HG02798 (cell line): ENCODE data around the gene TIMM22.
"Not testable (repeated sequence)": the region's sequence is repeated elsewhere in the genome, so short reads cannot be mapped to it uniquely, and the experiment has no call there.

Source experiments
- ATAC-seq: cut with Tn5 transposase; IDR thresholded peaks from one replicate; pipeline ENCODE4 v1.9.1; 2021; ENCODE audit warnings: mild to moderate bottlenecking; ENCODE audit not compliant: unreplicated experiment, poor library complexity

The TIMM22 gene

DNA sequence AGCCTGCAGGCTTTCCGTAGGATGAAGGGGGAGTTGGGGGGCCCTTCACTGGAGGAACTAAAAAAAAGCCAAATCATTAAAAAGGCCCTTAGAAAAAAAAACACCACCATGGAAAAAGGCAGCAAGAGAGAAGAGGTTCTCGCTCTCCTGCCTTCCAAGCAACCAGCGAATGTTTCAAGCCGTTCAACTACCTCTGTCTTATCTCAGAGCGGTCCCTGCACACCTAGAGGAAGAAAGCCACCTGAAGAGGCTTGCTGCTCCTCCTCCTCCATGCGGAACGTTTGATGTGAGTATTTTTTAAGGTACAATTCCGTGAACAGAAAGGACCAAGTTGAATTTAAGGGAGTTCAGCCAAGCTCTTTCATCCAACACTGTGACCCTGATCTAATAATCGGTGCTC lies 26.6 kb upstream of the TIMM22 start:
- no peak for ATAC-seq

DNA sequence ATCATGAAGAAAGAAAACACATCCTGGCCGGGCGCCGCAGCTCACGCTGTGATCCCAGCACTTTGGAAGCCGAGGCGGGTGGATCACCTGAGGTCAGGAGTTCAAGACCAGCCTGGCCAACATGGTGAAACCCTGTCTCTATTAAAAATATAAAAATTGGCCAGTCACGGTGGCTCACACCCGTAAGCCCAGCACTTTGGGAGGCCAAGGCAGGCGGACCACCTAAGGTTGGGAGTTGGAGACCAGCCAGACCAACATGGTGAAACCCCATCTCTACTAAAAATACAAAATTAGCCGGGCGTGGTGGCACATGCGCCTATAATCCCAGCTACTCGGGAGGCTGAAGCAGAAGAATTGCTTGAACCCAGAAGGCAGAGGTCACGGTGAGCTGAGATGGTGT lies 25.1 kb upstream of the TIMM22 start:
- not testable (repeated sequence) for ATAC-seq

DNA sequence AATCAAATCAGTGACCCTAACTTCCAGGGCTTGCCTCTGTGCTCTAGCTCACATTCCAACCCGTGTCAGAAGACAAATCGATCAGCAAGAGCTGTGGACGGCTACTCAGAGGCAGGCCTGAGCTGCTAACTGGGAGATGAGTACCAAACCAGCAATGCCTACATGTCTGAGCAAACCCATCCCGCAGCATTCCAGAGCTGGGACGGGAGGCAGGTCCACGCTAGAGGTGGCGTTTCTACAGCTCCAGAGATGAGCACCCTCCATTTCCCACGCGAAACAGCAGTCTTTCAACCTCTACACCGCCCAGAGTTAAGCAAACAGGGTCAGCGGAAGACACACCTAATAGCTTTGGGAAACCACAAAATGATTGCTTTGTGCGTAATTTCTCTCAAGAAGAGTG lies 23.9 kb upstream of the TIMM22 start:
- ATAC-seq, result no peak

DNA sequence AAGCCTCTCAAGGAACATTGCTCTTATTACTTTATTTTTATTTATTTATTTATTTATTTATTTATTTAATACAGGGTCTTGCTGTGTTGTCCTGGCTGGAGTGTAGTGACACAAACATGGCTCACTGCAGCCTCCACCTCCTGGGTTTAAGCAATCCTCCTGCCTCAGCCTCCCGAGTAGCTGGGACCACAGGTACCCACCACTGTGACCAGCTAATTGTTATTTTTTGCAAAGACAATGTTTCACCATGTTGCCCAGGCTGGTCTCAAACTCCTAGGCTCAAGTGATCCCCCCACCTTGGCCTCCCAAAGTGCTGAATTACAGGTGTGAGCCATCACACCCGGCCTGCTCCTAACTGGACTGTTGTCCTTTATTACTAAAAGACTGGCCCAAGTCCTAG lies 22.2 kb upstream of the TIMM22 start:
- ATAC-seq, result not testable (repeated sequence)

- no peak for ATAC-seq
Observed at GRCh38 chr17:975371-975915, 21.5 kb upstream of the TIMM22 start.

DNA sequence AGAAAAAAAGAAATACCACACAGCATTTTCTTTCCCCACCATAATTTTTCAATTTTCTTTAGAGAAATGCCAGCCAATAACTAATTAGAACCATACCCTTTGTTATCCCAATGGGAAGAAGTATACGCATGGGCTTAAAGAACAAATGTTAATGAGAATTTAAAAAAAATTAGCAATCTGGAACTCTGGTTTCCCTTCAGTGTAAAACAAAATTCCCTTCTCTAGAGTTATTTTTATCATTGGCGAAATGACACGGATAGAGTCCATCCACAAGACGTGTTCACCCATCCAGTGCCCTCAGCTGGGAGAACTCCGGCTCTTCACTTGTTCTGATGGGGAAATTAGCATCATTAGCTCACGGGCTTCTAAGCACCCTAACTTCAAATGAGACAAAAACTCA lies 20.6 kb upstream of the TIMM22 start:
- ATAC-seq, result no peak

DNA sequence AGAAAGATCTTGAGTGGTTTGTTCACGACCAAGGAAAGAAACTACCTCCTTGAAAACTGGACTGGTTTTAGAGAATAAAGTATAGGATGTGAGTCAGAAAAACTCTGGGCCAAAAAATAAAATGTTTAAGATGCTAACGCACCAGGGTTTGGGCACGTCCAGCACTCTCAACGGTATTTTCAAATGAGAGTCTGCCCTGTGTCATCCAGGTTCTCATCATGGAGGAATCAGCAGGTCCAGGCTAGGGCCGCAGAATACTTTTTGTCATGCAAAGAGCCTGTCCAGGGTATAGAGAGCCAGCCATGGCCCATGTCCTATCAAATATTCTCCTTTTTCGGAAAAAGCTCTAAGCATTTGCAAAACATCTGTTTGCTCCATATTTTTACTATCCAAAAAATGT lies 19.8 kb upstream of the TIMM22 start:
- ATAC-seq, result no peak

GRCh38 chr17:978103-979093 lies 18.5 kb upstream of the TIMM22 start:
- no peak for ATAC-seq

DNA sequence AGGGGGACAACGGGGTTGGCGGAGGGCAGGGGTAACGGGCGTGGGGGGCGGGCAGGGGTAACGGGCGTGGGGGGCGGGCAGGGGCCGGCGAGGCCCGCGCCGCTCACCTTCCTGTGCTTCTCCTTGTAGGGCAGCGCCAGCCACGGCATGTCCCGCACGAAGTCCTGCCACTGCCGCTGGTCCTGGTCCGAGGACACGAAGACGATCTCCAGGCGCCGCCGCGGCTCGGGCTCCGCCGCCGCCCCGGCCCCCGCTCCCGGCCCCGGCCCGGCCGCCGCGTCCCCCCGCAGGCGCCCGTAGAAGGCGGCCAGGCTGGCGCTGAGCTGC lies 17.8 kb upstream of the TIMM22 start:
- ATAC-seq, result no peak

GRCh38 chr17:979539-980405 lies 17.2 kb upstream of the TIMM22 start, which contains the start of gene NXN:
TSS of gene NXN (minus strand) at chr17:979776.
- ATAC-seq, result peak; percentile 75

DNA sequence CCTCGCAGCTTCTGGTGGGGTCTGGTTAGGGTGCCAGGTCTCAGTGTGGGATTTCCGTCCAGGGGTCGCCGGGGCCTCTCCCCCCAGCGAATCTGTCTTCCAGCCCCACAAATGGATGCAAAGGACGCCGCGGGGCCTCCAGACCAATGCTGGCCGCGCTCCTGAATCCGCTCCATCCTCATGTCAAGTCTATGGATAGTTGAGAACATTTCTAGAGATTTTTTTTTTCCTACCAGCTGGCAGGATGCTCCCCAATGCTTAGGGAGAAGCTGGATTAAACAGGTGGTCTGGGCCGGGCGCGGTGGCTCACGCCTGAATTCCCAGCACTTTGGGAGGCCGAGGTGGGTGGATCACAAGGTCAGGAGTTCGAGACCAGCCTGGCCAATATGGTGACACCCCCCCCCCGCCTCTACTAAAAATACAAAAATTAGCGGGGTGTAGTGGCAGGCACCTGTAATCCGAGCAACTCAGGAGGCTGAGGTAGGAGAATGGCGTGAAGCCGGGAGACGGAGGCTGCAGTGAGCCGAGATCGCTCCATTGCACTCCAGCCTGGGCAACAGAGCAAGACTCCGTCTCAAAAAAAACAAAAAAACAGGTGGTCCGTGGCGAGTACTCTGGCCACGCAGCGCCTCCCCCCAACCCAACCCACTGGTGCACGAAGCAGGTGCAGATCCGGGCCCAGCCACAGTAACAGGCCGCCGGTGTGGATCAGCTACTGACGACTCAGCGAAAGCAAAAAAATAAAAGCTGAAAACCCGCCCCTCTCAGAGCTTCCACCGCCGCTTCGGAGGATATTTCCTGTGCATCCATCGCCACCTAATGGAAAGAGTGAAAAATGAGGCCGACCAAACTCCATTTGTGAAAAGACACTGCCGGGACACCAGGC lies 16.3 kb upstream of the TIMM22 start:
- ATAC-seq, result peak; percentile 47

DNA sequence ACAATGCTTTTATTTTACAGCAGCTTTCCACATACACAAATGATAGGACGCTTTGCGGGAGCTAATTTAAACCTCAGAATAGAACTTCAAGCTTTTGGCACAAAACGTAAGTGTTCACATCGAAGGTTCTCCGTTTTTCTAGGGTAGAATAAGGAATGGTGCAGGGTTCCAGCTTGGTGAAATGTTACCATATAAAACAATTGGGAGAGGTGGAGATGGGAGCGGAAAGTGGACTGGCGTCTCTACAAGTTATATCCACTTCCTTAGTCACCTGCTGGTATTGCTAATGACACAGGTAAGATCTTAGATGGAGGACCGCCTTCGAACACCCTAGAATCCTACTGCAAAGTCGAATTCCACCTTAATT lies 15.7 kb upstream of the TIMM22 start:
- no peak for ATAC-seq

DNA sequence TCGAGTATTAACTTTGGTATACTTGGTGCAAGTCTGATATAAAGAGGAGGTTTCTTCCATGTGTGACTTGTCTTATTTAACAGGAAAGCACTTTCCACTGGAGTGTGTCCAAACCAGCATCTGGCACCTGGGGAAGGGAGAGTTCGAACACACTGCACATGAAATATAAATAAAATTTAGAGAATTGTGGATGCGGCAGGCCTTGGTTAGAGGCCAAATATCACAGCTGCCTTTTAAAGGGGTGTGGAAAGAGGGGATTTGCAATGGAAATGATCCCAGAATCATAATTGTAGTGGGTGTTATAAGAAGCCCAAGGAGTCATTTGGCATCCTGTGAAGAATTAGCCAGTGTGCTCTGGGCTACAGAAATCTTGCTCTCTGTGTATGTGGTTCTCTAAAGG lies 13.0 kb upstream of the TIMM22 start:
- no peak for ATAC-seq

DNA sequence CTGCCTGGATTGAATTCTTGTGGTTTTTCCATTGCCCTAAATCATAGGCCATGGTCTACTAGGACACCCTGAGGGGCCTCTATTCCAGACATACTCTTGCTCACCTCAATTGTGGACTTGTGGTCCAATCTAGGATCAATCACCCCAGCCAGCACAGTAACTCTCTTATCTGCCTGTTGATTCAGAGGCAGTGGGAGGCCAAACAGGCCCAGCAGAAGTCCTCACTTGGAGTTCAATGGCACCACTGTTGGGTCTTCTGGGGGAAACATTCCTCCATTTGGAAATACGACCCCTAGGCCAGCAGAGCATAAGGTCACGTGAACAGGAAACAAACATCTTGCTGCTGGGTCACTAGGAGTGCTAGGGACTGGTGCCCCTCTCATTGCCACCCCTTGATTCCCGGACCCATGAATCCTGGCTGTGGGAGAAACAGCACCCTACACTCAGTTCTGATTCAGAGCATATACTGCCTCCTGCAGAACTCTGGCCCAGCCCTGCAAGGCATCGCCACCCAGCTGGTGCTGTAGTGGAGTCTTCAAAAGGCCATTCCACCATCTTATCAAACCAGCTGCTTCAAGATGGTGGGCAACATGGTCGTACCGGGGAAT lies 10.5 kb upstream of the TIMM22 start:
- ATAC-seq, result no peak

GRCh38 chr17:987931-988330 lies 9.0 kb upstream of the TIMM22 start:
- no peak for ATAC-seq

DNA sequence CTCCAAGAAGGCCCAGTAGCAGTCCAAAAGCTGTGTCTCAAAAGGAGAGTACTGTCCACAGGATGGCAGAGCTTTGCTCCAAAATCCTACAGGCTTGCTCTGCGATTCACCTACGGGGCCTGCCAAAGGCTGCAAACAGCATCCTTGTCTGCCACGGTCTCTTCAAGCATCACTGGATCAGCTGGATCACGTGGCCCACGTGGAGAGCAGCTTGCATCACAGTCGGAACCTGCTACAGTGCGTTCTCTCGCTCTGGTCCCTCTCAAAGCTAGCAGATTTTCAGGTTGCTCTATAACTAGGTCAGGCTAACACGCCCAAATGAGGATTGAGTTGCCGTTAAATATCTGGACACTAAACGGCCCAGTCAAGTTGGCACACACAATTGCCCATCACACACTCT lies 8.4 kb upstream of the TIMM22 start:
- no peak for ATAC-seq

DNA sequence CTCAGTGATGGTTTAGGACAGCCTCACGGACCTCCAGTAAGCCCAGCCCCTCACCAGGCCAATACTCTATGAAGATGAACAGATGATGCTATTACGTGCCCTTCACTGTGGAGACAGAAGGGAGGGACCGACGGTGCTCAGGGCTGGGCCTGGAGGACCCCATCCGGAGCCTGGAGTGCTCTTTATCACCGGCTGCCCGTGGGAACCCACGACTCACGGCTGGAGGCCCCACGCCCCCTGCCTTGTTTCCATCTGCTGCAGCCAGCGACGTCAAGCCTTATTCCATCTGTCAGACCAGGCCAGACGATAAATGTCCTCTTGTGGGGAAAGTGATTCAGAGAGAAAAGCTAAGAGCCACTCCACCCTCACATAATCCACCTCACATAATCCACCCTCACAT lies 4.0 kb upstream of the TIMM22 start:
- ATAC-seq, result no peak

DNA sequence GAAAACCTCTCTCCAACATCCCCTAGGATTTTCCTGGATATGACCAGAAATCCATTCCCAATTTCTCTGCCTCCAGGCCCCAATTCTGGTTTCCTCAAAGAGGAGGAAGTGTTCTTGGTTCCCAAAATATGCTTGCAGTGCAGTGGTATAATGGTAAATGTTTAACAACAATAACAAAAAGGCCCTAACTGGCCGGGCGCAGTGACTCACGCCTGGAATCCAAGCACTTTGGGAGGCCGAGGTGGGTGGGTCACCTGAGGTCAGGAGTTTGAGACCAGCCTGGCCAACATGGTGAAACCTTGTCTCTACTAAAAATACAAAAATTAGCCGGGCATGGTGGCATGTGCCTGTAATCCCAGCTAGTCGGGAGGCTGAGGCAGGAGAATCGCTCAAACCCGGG lies 1.6 kb upstream of the TIMM22 start:
- ATAC-seq, result not testable (repeated sequence)

DNA sequence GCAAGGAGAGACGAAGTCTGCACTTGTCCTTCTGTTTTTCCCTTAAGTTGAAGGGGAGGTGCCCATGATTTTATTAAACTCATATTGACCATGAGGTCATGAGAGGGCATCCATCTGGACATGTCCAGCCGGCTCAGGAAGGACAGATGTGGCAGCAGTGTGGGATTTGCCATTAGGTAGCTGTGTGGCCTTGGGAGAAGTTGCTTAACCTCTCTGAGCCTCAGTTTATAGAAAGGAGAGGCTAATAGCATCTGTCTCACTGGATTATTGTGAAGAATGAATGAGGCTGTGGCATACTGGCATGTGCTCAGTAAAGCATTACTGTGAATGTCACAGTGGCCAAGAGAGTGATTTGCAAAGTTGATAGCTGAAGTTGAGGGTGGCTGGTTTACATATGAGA lies 1.2 kb downstream of the TIMM22 start:
- ATAC-seq, result no peak
